PFSK-1 (cell line): Measurements from ENCODE around the gene CA12.

ENCODE experiments used
- FOXP2 ChIP-seq: optimal IDR thresholded peaks from 2 replicates; pipeline ENCODE3; 2011; ENCODE audit warnings: borderline replicate concordance, control low read depth, inconsistent platforms; ENCODE audit not compliant: insufficient read depth; ENCODE audit errors: extremely low read length, extremely low read depth
- POLR2AphosphoS5 ChIP-seq: IDR thresholded peaks from 2 replicates; pipeline ENCODE4 v1.6.1; 2012; ENCODE audit warnings: low read depth, mild to moderate bottlenecking, control low read depth, low read length, moderate library complexity
- SIN3A ChIP-seq: IDR thresholded peaks from 2 replicates; pipeline ENCODE4 v1.6.1; 2012; ENCODE audit warnings: mild to moderate bottlenecking, low read length, moderate library complexity, borderline replicate concordance; ENCODE audit not compliant: insufficient read depth
- TAF1 ChIP-seq: IDR thresholded peaks from 2 replicates; pipeline ENCODE4 v1.6.1; 2012; ENCODE audit warnings: low read length, control low read depth, borderline replicate concordance; ENCODE audit not compliant: insufficient read depth
- TF ChIP-seq, protein P1 (sequence below), 2 experiments: IDR thresholded peaks; 2 replicates each; pipeline versions ENCODE4 v1.6.1 to v1.8.0; 2011 to 2012; ENCODE audit warnings: low read depth in 2 of 2, low read length in 2 of 2, control low read depth in 1 of 2, inconsistent platforms in 1 of 2, mild to moderate bottlenecking in 1 of 2, moderate library complexity in 1 of 2; ENCODE audit not compliant: insufficient read depth in 1 of 2

The CA12 gene

GRCh38 chr15:63414474-63415120 is 33.0 kb upstream of the CA12 start:
- no peak for TF ChIP-seq TAF1
- no peak for TF ChIP-seq POLR2AphosphoS5
- TF ChIP-seq, protein P1, sequence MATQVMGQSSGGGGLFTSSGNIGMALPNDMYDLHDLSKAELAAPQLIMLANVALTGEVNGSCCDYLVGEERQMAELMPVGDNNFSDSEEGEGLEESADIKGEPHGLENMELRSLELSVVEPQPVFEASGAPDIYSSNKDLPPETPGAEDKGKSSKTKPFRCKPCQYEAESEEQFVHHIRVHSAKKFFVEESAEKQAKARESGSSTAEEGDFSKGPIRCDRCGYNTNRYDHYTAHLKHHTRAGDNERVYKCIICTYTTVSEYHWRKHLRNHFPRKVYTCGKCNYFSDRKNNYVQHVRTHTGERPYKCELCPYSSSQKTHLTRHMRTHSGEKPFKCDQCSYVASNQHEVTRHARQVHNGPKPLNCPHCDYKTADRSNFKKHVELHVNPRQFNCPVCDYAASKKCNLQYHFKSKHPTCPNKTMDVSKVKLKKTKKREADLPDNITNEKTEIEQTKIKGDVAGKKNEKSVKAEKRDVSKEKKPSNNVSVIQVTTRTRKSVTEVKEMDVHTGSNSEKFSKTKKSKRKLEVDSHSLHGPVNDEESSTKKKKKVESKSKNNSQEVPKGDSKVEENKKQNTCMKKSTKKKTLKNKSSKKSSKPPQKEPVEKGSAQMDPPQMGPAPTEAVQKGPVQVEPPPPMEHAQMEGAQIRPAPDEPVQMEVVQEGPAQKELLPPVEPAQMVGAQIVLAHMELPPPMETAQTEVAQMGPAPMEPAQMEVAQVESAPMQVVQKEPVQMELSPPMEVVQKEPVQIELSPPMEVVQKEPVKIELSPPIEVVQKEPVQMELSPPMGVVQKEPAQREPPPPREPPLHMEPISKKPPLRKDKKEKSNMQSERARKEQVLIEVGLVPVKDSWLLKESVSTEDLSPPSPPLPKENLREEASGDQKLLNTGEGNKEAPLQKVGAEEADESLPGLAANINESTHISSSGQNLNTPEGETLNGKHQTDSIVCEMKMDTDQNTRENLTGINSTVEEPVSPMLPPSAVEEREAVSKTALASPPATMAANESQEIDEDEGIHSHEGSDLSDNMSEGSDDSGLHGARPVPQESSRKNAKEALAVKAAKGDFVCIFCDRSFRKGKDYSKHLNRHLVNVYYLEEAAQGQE (IDR thresholded peaks at IDR 0.05; ENCODE audit: insufficient read depth in 1 of 2, low read depth in 2 of 2, low read length in 2 of 2) = no peak

GRCh38 chr15:63412551-63412950 is 30.9 kb upstream of the CA12 start:
- TF ChIP-seq SIN3A (no peak), TAF1 (no peak), FOXP2 (no peak)

DNA sequence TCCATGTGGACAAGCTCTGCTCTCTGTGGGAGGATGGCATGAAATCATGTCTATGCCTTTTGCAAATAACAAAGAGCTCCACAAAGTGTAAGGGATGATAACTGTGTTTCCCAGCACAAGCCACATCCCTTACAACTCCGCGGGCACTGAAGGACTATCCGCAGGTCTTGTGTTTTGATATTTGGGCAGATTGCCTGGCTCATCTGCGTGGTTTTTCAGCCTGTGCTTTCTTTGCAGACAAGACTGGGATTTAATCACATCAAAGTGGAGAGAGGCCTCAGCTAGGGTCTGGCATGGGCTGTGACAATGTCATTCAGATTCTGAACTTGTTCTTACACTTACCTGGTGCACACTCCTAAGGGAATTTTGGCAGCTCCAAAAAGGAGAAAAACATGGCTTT is 30.2 kb upstream of the CA12 start:
- TF ChIP-seq, protein P1 (IDR thresholded peaks at IDR 0.05; ENCODE audit: insufficient read depth in 1 of 2, low read depth in 2 of 2, low read length in 2 of 2) = no peak
- TF ChIP-seq FOXP2 = no peak
- TF ChIP-seq TAF1 = no peak
- no peak for TF ChIP-seq POLR2AphosphoS5

GRCh38 chr15:63409179-63409578 is 27.5 kb upstream of the CA12 start:
- TF ChIP-seq, protein P1 (IDR thresholded peaks at IDR 0.05; ENCODE audit: insufficient read depth in 1 of 2, low read depth in 2 of 2, low read length in 2 of 2) = no peak
- no peak for TF ChIP-seq POLR2AphosphoS5
- no peak for TF ChIP-seq TAF1
- no peak for TF ChIP-seq FOXP2
- no peak for TF ChIP-seq SIN3A

GRCh38 chr15:63408524-63408923 is 26.9 kb upstream of the CA12 start:
- TF ChIP-seq SIN3A = no peak

DNA sequence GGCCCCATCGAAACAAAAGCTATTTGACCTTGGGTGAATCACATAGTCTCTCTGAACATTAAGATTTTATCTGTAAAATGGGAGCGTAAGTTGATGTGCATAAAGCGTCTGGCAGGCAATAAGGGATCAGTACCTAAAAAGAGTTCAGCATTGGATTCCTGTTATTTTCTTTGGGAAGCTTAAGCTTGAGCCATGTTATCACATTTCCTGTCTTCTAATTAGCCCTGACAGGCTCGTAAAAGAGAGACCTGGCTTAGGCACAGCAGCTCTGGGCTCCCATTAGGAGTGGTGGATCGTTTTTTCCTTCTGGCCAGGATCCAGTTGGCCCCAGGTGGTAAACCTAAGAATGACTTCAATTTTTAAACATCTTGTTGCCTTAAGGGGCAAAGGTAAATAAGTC is 26.0 kb upstream of the CA12 start:
- TF ChIP-seq, protein P1 (IDR thresholded peaks at IDR 0.05; ENCODE audit: insufficient read depth in 1 of 2, low read depth in 2 of 2, low read length in 2 of 2) = peak in 1 of 2 experiments; percentile 54; a peak in 1 of 4 replicates
- TF ChIP-seq TAF1 (no peak), SIN3A (peak; percentile 42; the same call in 1 of the 2 replicates)
